Measurements from ENCODE around the gene ELP4.

The ELP4 gene

DNA sequence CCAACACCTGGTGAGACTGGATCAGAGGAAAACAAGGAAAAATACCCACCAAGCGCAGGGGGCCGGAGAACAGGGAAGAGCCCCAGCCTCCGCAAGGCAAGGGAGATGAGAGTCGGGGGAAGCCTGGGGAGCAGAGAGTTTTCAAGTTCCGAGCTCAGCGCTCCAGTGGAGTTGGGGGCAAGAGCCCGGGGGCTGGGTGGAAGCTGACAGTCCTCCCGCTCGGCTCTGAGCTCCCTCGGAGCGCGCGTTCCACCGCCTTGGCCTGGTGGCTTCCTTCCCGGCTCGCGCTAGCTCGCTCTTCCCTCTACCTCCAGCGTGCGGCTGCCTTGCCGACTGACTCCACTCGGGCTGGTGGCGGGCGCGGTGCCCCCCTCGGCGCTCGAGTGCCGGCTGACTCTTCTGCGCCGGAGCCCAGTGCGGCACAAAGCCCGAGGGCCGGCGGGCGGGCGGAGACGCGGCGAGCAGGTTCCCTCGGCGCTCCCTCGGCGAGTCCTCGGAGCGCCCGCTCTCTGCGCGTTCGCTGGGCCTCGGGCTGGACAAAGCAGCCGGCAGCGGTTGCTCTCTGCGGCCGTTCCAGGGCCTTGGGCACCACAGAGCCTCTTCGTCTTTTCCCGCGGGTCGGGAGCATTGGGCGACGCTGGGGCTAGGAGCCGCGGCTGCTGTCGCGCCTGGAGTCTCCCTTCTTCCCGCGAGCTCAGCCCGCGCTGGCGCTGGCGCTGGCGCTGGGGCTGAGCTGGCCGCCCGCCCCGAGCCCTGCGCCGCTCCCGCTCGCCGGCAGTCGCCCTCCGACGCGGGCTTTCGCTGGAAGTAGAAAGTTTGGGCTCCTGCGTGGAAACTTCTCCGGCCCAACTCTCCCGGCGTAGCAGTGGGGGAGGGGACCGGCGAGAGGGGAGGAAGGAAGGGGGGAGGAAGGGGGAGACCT is 300.6 kb downstream of the ELP4 start:
- no peak for DNase-seq (ENCODE audit: low read depth, low spot score)

DNA sequence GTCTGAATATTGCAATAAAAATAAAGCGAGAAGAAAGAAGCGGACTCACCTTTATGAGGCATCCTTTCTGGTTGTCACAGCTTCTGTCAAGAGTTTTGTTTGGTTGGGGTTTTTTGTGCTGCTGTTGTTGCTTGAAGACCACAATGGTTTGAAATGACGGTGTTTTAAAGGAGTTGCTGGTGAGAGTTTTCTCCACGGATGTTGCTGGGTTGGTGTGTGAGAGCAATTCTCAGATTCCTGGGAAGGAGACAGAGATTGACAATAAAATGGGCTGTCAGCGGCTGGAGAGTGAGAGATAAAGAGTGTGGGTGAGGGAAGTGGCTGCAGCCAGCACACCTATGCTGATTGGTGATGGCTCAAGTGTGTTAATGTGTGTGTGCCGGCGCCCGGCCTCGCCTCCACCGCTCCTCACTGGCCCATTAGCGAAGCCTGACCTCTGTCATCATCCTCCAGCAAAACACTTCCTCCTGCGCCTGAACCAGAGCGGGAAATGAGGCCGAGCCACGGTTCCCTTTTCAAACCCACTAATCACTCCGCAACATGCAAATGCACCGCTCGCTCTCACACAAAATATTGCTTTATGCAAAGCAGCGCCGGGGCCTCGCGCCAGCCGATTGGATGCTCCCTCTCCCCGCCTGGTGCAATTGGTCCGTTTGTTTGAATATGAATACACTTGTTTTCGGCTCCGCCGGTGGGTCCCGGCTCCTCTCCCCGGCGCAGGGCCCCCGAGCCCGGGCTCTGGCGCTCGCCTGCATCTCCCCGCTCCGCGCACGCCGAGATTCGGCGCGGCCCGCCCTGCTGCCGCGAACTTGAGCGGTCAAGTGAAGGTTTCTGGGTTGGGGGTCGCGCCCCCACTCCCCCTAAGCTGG is 301.4 kb downstream of the ELP4 start, which contains the start of gene PAX6:
TSS of gene PAX6 (minus strand) at position 544 of the 869 bp plus-strand sequence. CDS start 4,911 bp downstream, outside the sequence.
- no peak for DNase-seq (ENCODE audit: low read depth, low spot score)

DNA sequence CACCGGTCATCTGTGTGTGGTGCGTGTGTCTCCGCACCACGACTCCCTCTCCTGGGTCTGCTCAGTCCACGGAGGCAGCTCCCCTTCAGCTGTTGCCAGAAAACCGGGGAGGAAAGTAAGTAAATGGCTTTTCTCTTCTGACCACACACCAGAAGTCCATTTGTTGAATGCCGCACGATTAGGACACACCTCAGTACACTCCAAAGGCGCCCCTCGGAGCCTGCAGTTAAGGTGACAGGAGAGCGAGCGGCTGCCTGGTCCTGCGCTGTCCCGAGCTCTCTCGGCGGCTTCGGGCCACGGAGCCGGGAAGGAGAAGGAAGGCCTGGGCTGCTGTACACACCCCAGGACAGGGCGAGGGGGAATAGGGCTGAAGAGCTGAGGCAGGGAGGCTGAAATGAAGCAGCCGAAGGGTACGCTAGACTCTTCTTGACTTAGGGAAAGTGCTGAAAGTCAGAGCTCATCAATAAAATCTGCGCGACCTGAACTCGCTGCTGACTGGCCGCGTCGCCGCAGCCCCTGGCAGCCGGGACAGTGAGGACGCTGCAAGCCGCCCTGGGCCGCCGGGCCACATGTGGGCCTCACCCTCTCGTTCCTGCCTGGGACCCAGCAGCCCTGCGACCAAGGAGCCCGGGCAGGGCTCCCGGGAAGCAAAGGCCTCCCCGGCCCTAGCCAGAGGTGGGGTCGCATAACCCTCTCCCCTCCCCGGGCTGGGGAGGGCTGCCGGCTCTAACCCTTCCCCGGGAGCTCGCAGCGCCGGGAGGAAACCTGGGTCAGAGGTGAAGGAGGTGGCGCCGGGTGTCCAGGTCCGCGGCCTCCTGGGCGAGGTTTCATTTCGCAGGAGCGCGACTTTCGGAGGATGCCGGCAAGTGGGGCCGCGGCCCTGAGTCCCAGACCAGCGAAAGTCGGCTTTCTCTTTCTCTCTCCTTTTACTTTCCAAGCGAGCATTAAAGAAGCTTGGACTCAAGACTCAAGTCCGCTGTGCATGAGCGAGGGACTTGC is 303.1 kb downstream of the ELP4 start:
- no peak for DNase-seq (ENCODE audit: low read depth, low spot score)

DNA sequence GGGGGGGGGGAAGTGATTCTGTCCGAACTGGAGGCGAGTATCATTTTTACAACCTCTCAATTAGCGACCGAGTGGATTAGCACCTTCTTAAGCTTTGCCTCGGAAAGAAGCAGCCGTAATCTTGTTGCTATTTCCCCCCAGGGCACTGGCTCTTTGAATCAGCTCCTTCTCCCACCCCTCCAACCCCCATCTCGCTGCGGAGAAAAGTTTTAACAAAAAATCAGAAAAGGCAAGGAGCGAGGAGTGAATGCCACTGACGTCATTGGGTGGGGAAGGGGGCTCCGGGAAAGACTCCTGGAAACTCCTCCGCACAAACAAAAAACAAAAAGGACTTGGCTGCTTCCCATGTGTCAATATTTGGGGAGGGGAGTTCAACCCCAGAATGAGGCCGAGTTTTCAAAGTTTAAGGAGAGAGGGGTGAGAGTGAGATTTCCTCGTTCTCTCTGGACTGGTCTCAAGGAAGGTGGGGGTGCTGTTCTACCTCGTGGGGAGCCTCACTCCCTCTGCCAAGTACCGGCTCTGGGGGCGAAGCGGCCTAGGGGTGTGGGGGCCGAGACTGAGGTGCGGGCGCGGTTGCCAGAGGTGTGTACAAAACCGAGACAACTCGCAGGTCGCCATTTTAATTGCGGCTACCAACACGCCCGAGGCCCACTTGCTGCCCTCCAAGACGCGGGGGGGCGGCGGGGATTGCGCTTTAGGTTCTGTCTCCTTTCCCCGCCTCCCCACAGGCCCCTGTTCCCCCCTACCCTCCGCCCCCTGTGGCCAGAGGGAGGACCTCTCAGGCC is 304.0 kb downstream of the ELP4 start:
- DNase-seq (ENCODE audit: low read depth, low spot score) = no peak

DNA sequence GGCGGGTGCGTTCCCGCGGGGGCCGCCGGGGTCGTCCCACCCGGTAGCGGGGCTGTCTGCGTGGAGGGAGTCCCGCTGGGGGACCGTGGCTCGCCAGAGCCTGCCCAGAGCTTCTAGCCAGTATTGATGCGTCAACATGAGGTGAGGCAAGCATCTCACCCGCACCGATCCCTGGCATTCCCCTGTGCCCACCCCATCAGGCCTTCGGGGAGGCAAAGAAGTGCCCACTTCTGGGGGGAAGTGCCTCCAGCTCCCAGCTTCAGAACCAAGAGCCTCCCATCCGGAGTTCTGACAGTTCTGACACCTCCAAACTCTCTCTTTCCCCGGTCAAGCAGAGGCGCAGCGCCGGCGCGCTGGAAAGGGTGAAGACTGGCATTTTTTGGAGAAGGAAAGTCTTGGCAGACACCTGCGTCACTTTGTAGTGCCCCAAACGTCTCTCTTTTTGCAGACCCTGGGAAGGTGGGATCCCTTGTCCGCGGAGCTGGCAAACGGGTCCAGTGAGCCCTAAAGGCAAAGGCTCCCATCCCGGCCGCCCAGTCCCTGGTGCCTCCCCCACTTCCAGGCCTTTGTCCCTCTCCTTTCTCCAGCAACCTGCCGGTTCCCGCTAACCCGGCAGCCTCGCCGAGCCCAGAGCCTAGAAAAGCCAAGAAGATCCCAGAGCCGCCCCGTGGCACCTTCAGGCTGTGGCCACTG is 304.8 kb downstream of the ELP4 start:
- DNase-seq (ENCODE audit: low read depth, low spot score) = no peak

DNA sequence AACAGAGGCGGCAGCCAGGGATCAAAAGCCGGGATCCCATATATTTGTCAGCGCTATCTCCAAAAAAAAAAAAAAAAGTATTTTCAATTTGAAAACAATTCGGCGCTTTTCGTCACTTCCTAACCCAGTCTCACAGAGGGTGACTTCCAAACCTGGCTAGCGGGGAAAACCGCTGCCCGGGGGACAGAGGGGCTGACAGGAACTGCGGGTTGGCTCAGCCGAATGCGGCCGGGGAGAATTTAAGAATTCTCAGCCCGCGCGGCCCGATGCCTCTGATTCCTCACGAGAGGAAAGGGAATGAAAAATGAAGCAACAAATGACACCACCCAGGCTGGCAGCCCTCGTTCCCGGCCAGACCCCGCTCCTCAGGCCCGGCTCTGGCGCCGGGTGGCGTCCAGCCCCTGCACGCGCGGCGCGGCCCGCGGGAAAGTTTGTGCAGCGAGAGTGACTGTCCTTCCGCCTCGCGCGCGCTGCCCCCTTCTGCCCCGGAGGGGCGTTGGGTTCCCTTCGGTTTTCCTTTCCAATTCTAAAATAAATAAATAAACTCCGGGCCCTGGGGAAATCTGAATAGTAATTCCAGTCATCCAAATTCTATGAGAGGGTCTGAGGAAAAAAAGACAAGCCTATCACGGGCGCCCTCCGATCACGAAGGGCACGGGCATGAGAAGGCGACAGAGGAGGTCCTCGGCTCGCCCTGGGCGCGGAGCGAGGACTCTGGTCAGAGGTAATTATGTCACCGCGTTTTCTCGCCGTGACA is 306.3 kb downstream of the ELP4 start:
- DNase-seq (ENCODE audit: low read depth, low spot score) = no peak

DNA sequence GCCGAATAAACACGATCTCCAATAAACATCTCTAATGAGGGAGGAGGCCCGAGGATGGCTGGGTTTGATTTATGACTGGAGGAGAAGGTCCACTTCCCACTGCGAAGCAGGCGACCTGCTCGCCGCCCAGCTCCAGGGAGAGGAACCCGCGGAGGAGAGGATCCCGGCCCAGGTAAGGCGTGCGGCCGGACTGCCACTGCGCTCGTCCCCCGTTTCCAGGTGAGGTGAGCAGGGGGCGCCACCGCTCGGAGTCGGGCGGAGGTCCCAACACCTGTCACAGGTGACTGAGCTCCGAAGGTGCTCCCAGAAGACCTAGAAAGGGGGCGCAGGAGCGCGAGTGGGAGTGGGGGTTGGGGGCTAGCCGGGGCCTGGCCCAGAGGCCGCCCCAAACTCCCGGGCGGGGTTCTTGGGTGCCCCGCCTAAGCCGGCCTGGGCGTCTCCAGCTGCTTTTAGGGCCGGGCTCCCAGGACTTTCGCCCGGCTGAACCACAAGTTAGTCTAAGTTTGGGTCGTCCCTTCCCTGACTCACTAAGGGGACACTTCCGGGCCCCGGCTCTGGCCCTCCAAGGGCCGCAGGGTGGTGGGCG is 307.0 kb downstream of the ELP4 start:
- DNase-seq (ENCODE audit: low read depth, low spot score) = no peak

DNA sequence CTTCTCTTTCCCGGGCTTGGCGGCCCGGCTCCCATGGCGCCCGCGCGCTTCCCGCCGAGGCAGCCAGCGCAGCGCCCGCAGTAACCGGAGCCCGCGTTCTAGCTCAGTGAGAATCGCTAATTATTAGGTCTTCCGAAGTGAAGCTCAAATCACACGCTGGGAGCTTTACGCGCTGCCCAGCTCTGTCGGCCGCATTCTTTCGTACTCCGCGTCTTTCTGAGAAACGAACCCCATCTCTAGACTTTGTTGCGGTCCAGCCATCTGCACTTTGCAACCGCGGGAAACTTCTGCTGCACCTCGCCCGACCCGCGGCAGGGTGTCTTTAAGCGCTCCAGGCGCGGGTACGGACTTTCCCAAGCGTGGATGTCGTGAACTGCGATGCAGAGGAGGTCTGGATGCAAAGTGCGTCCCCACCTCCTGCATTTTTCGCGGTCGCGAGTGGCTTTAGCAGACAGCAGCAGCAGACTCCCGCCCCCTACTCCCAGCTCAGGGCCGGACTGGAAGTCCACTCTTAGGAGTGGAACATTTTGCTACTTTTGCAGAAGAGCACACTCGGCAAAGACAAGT is 307.6 kb downstream of the ELP4 start:
- DNase-seq (ENCODE audit: low read depth, low spot score) = no peak

DNA sequence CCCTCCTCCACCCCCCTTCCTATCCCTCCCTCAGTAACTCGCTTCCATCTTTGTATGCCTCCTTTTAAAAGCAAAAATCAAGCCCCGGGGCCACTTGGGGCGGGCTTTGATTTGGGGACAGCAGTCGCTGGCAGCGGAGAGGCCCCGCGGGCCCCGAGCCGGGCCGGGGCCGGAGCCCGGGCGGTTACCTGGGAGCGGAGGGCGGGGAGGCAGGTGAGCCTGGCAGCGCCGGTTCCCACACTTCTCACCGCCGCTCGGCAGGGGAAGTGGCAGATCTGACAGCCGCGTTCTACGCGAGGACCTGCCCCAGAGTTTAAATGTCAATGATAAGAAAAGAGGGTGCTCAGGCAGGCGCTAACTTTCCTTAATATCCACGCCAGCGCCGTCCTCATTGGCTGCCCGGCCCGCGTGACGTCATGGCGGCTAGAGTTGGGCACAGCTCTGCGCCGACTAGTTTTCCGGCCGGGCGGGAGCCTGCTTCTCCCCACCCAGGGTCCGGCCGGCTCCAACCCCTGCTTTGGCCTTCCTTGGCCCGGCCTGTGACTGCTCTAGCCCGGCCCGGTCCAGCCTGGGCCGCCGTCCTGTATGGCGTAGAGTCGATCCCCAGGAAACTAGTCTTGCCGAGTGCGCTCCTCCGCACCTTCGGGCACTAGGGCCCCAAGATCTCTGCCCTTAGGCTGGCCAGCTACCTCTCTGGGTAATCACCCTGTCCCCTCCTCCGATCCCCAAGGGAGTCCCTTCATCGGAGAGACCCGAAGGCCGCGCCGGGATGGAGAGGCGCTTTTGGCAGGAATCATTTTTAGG is 308.3 kb downstream of the ELP4 start:
- no peak for DNase-seq (ENCODE audit: low read depth, low spot score)

DNA sequence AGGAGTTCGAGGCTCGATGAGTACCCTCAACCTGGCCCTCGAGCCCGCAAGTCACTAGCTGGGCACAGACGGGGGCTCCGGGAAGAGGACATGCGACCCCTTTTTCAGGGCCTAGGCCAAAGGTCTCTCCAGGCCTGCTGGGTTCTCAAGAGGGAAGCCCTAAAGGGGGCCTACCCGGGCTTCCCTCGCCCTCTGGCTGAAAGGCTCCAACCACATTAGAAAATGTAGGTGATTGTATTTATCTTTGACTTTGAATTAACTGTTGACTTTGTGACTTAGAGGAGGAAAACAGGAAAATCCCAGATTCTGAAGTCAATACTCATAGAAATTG is 308.8 kb downstream of the ELP4 start:
- DNase-seq (ENCODE audit: low read depth, low spot score) = no peak

DNA sequence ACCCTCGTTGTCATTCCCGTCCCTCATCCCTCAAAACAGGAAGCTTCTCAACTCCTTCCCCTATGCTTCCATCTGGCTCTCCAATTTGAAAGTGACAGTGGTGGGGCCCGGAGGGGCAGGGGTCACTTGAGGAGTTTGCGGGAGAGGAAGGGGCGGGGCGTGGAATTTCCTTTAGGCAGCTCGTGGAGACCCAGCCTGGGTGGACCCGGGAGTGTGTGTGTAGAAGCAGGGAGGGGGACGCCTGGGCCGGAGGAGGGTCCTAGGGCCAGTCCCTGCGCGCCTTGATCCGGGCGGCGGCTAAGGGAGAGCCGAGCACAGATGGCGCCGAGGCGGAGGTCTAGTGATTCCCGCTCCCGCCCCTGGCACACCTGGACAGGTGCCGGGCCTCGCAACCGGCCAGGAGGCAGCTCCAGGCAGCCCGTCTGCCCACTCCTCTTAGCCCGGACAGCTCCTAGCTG is 309.3 kb downstream of the ELP4 start:
- DNase-seq (ENCODE audit: low read depth, low spot score) = no peak

DNA sequence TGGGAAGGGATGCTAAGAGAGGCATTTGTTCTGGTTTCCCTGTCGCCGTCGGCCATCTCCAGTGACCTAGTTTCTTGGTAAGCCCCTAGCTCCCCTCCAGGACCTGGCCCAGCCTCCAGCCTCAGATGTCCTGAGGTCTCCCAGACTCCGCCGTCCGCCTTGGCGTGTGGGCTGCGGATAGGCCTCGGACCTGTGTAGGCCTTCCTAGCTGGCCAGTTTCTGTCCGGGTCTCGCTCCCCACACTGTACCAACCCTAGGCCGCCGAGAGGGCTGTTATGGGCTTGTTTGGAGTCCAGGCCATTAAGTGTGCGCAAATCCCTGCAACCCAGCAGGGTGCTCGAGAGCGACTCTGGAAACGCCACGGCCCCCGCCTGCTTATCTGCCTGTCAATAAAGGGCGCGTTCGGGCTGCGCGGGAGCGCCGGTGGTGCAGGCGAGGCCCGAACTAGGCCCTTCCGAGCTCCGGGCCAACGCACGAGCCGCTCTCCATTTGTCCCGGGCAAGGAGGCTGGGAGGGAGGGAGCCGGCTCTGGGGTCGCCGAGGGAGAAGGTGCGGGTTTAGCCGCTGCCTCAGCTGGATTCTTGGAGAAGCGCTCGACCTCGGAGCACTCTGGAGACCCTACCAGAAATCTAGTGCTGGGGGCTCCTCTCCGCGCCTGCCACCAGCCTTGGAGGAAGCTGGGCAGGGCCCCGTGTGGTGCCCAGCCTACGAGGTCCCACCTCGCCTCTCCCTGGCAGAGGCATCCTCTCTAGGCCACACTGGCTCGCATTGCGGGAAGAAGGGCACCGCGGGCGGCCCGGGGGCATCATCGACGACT is 310.3 kb downstream of the ELP4 start:
- DNase-seq (ENCODE audit: low read depth, low spot score) = no peak

DNA sequence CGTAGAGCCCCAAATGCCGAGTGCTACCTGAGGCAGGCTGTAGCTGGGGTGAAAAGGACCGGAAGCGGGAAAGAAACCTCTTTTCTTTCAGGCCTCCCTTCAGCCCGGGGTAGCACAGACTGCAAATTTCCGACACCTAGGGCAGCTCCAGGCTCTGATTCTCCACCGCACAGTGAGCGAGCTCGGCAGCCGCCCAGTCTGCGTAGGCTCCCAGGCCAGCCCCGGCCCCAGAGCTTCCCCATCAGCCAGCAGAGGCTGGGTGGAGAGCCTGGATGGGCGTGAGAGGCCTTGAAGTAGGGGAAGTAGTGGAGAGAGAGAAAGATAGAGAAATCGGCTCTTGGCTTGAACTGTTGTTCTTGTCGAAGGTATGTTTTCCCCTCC is 310.9 kb downstream of the ELP4 start:
- DNase-seq (ENCODE audit: low read depth, low spot score) = no peak

DNA sequence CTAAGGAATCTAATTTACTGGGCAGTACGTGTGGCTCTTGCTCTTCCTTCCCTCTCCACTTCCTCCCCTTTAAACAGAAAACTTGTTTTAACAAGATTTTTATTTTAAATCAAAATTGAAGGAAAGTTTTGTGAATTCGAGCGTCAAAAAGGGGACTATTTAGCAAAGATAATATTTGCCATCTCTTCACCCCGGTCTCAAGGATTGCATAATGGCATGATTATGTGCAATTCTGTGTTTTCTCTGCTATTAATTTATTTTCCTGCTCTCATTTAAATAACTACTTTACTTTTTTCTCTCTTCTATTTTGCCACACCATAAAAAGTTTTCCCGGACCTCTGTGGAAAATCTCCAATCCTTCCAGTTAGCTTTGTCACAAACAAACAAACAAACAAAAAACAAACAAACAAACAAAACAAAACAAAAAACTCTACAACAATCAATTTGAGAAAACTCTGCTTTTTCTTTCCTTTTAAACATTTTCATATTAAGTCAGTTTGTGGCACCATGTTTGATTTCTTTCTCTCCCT is 311.7 kb downstream of the ELP4 start:
- no peak for DNase-seq (ENCODE audit: low read depth, low spot score)

DNA sequence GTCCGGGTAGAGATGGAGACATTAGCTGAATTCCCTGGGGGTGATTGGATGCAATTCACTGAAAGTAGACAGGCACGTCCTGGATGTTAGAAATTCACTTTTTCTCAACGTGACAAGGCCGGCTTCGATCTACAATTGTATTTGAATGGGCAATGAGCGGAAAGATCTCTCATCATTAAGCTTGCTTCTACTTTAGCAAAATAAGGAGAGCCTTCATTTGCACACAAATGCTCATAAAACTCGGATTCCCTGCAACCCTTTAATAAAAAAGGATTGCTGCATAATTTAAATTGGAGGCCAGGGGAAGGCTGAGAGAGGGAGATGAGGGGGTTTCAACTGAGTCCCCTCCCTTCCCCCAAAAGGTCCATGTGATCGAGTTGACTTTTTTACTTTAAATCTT is 312.2 kb downstream of the ELP4 start:
- no peak for DNase-seq (ENCODE audit: low read depth, low spot score)

DNA sequence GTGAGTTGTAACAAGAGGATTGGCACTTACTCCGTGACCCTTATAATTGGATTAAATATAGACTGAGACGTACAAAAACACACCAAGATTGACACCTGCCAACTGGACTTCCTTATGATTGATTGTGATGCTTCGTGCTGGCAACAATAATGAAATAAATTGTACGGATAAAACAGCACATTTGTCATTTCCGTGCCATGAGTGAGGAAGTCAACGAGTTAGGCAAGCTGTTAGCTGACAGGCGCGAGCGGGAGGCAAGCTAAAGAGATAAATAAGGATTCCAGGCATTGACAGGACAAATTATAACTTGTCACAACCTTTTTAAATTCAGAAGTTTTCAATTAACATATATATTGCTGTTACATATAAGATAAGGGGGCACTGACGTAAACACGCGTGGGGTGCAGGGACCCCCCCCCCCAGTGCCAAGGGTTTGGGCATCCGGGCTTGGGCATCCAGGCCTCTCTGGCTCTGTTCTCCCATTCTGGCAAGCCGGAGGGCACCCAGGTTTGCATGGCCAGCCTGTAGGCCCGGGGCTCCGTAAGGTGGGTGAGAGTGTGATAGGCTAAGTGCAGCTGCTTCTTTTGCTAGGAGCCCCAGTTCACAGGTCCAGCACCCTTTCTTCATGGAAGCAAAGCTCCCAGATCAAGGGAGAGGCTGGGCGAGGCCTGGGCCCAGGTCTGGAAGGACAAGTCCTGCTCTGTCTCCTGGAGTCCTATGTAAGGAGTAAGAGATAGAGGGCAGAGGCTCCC is 312.8 kb downstream of the ELP4 start:
- no peak for DNase-seq (ENCODE audit: low read depth, low spot score)

Measured in activated naive CD8-positive, alpha-beta T cell treated with anti-CD3 and anti-CD28 coated beads, Interleukin-2, amount 50 U/mL, for 16 hours (primary cell).